H9 (cell line): ENCODE data around the gene ACSBG1. TPM values are rescaled to one million over a fixed set of nuclear protein-coding genes. Genes with fewer than 3 reads are reported as not detected.

Source experiments
- DNase-seq: peaks from one replicate; pipeline ENCODE4 v3.0.0-alpha.2; 2017
- H2AFZ ChIP-seq: one replicate; pipeline ENCODE4 v1.6.1; 2013; ENCODE audit warnings: mild to moderate bottlenecking, low read length, control low read depth, moderate library complexity
- H2AK5ac ChIP-seq: 2 replicates; pipeline ENCODE4 v1.6.1; 2013; ENCODE audit warnings: low read length, control low read depth, mixed read lengths; ENCODE audit not compliant: insufficient read length
- H2BK120ac ChIP-seq: one replicate; pipeline ENCODE4 v1.6.1; 2013; ENCODE audit warnings: low read depth, mild to moderate bottlenecking, low read length, control low read depth, inconsistent platforms; ENCODE audit not compliant: poor library complexity, severe bottlenecking
- H2BK12ac ChIP-seq: 2 replicates; pipeline ENCODE4 v1.6.1; 2013; ENCODE audit warnings: low read length, control low read depth, mixed read lengths, low read depth; ENCODE audit not compliant: insufficient read length
- H2BK15ac ChIP-seq: 2 replicates; pipeline ENCODE4 v1.6.1; 2013; ENCODE audit warnings: low read depth, low read length, control low read depth
- H2BK20ac ChIP-seq: one replicate; pipeline ENCODE4 v1.6.1; 2013; ENCODE audit warnings: low read depth, mild to moderate bottlenecking, low read length, control low read depth, inconsistent platforms; ENCODE audit not compliant: poor library complexity, severe bottlenecking
- H2BK5ac ChIP-seq: 2 replicates; pipeline ENCODE4 v1.6.1; 2013; ENCODE audit warnings: low read length, control low read depth, mixed read lengths; ENCODE audit not compliant: insufficient read length
- H3K14ac ChIP-seq: 2 replicates; pipeline ENCODE4 v1.6.1; 2013; ENCODE audit warnings: low read length, control low read depth; ENCODE audit not compliant: insufficient read depth
- H3K18ac ChIP-seq: 2 replicates; pipeline ENCODE4 v1.6.1; 2013; ENCODE audit warnings: low read depth, mild to moderate bottlenecking, mixed read lengths, low read length, control low read depth; ENCODE audit not compliant: insufficient read length
- H3K23ac ChIP-seq: 2 replicates; pipeline ENCODE4 v1.6.1; 2013; ENCODE audit warnings: low read length, control low read depth, mixed read lengths, low read depth; ENCODE audit not compliant: insufficient read length
- H3K23me2 ChIP-seq: 2 replicates; pipeline ENCODE4 v1.6.1; 2013; ENCODE audit warnings: low read depth, mild to moderate bottlenecking, mixed read lengths, low read length, control low read depth; ENCODE audit not compliant: insufficient read length, poor library complexity, severe bottlenecking
- H3K27ac ChIP-seq: 2 replicates; pipeline ENCODE4 v1.5.1; 2013; ENCODE audit warnings: low read length, control low read depth, mixed read lengths, low read depth; ENCODE audit not compliant: insufficient read length
- H3K27me3 ChIP-seq: 2 replicates; pipeline ENCODE4 v1.6.1; 2013; ENCODE audit warnings: low read length, control low read depth, inconsistent platforms; ENCODE audit not compliant: insufficient read depth
- H3K4ac ChIP-seq: 2 replicates; pipeline ENCODE4 v1.6.1; 2013; ENCODE audit warnings: low read depth, mild to moderate bottlenecking, control low read depth, inconsistent platforms, low read length, moderate library complexity
- H3K4me1 ChIP-seq: 2 replicates; pipeline ENCODE4 v1.6.1; 2013; ENCODE audit warnings: low read length, control low read depth, inconsistent platforms; ENCODE audit not compliant: insufficient read depth
- H3K4me2 ChIP-seq: 2 replicates; pipeline ENCODE4 v1.6.1; 2013; ENCODE audit warnings: low read length, control low read depth, mixed read lengths; ENCODE audit not compliant: insufficient read length, insufficient read depth
- H3K56ac ChIP-seq: 2 replicates; pipeline ENCODE4 v1.6.1; 2013; ENCODE audit warnings: low read depth, mild to moderate bottlenecking, mixed read lengths, low read length, control low read depth; ENCODE audit not compliant: insufficient read length
- H3K79me1 ChIP-seq: 2 replicates; pipeline ENCODE4 v1.6.1; 2013; ENCODE audit warnings: low read depth, mild to moderate bottlenecking, moderate library complexity, low read length, control low read depth, inconsistent platforms; ENCODE audit not compliant: insufficient read depth, poor library complexity, severe bottlenecking
- H3K79me2 ChIP-seq: 2 replicates; pipeline ENCODE4 v1.6.1; 2013; ENCODE audit warnings: low read length, control low read depth, inconsistent platforms; ENCODE audit not compliant: insufficient read depth
- H3K9ac ChIP-seq: 2 replicates; pipeline ENCODE4 v1.6.1; 2013; ENCODE audit warnings: low read length, control low read depth, mixed read lengths; ENCODE audit not compliant: insufficient read length; ENCODE audit errors: extremely low read depth
- H3K9me3 ChIP-seq: one replicate; pipeline ENCODE4 v1.6.1; 2013; ENCODE audit warnings: low read depth, low read length, inconsistent platforms; ENCODE audit not compliant: control insufficient read depth
- H3T11ph ChIP-seq: one replicate; pipeline ENCODE4 v1.6.1; 2013; ENCODE audit warnings: mild to moderate bottlenecking, low read length, control low read depth, inconsistent platforms
- H4K20me1 ChIP-seq: one replicate; pipeline ENCODE4 v1.6.1; 2013; ENCODE audit not compliant: control insufficient read depth, insufficient read length, insufficient read depth
- H4K5ac ChIP-seq: 2 replicates; pipeline ENCODE4 v1.6.1; 2013; ENCODE audit warnings: low read depth, mild to moderate bottlenecking, mixed read lengths, low read length, control low read depth; ENCODE audit not compliant: insufficient read length
- H4K8ac ChIP-seq: replicated peaks from 2 replicates; pipeline ENCODE4 v1.6.1; 2013; ENCODE audit warnings: low read length, control low read depth, mixed read lengths, low read depth; ENCODE audit not compliant: insufficient read length
- H4K91ac ChIP-seq: 2 replicates; pipeline ENCODE4 v1.6.1; 2013; ENCODE audit warnings: low read depth, mild to moderate bottlenecking, moderate library complexity, mixed read lengths, low read length, control low read depth; ENCODE audit not compliant: insufficient read length
- H3K27ac Mint-ChIP-seq, 3 experiments: 2 replicates in 2 of 3; 3 replicates in 1 of 3; pipeline ENCODE4 v1.8.0; 2020 to 2021; ENCODE audit warnings: mixed read lengths in 3 of 3, mild to moderate bottlenecking in 1 of 3, moderate library complexity in 1 of 3
- H3K27me3 Mint-ChIP-seq: 2 replicates; pipeline ENCODE4 v1.8.0; 2021; ENCODE audit warnings: low read depth, mild to moderate bottlenecking, moderate library complexity, mixed read lengths
- H3K36me3 Mint-ChIP-seq, 3 experiments: 2 replicates in 2 of 3; 3 replicates in 1 of 3; pipeline ENCODE4 v1.8.0; 2020 to 2021; ENCODE audit warnings: low read depth in 3 of 3, mixed read lengths in 3 of 3; ENCODE audit not compliant: insufficient read depth in 1 of 3
- H3K4me1 Mint-ChIP-seq, 2 experiments: 2 replicates each; pipeline ENCODE4 v1.8.0; 2020; ENCODE audit warnings: mixed read lengths in 2 of 2
- H3K4me3 Mint-ChIP-seq, 2 experiments: 2 replicates in 1 of 2; 3 replicates in 1 of 2; pipeline ENCODE4 v1.8.0; 2020 to 2021; ENCODE audit warnings: mild to moderate bottlenecking in 2 of 2, mixed read lengths in 2 of 2, moderate library complexity in 1 of 2
- H3K9me3 Mint-ChIP-seq, 2 experiments: 2 replicates in 1 of 2; 3 replicates in 1 of 2; pipeline ENCODE4 v1.8.0; 2020; ENCODE audit warnings: mild to moderate bottlenecking in 2 of 2, mixed read lengths in 2 of 2, moderate library complexity in 1 of 2
- WGBS: extraction: QIAGEN DNeasy Blood & Tissue Kit; methylation state at CpG from one replicate; pipeline ENCODE4 v1.1.7; 2013; ENCODE audit warnings: missing lambda C conversion rate, low lambda C conversion rate, mixed read lengths; ENCODE audit not compliant: insufficient read length; ENCODE audit errors: extremely low coverage; 5-methylcytosine and 5-hydroxymethylcytosine counted together
- total RNA-seq: library from RNA; stranded (reverse); gene quantifications from 2 replicates; pipeline ENCODE4 v1.2.1, GENCODE V29; 2021
- TF ChIP-seq, protein P1 (sequence below): fragments of 200-600 bp; sonication (generic); conservative IDR thresholded peaks from 3 replicates; pipeline ENCODE4 v1.8.0; 2021; ENCODE audit warnings: antibody characterized with exemption, mild to moderate bottlenecking

Gene ACSBG1
- total RNA-seq, 1 experiment from 2014 or later, result 2.2 TPM

DNA sequence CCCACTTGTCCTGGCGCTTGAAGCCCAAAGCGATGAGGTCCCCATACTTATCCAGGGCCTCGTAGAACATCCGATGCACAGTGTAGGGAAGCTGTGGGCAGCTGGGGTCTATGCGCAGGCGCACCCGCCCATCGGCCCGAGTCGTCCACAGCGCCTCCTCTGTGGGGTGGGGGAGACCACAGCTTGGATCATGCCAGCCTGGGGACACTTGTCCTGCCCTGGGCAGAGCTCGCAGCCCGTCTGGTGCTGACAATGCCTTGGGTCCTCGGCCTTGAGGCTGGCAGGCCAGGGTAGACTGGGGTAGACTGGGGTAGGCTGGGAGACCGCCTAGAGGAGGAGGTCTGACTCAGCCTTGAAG lies 39.8 kb downstream of the ACSBG1 start:
- Histone ChIP-seq H2BK12ac (no peak overlapping the region), H4K5ac (no peak overlapping the region), H2BK20ac (no peak overlapping the region), H3T11ph (no peak overlapping the region), H3K79me1 (no peaks in the 10 kb centered on the region), H3K27me3 (no peaks in the 10 kb centered on the region), H3K23ac (no peak overlapping the region), H3K14ac (no peak overlapping the region; the same call in 1 of the 2 replicates), H3K56ac (no peak overlapping the region), H4K8ac (no peak overlapping the region), H3K4me2 (no peak overlapping the region), H4K20me1 (no peaks in the 10 kb centered on the region), H3K23me2 (no peaks in the 10 kb centered on the region), H3K4me1 (no peaks in the 10 kb centered on the region), H2BK5ac (no peak overlapping the region), H3K79me2 (no peaks in the 10 kb centered on the region), H3K9me3 (no peaks in the 10 kb centered on the region), H2BK15ac (no peak overlapping the region), H2BK120ac (no peak overlapping the region), H2AFZ (no peak overlapping the region), H2AK5ac (no peak overlapping the region), H3K4ac (no peak overlapping the region), H3K27ac (no peak overlapping the region), H4K91ac (no peak overlapping the region), H3K9ac (no peak overlapping the region), H3K18ac (no peak overlapping the region)
- Mint-ChIP-seq H3K4me3 (no peak overlapping the region), H3K4me1 (peaks cover 0 to 2% of the 10 kb centered on the region in 2 experiments; a peak in 2 of 4 replicates), H3K36me3 (peaks cover 0 to 2% (median 0%) of the 10 kb centered on the region in 3 experiments; a peak in 1 of 7 replicates), H3K27ac (no peak overlapping the region), H3K9me3 (peaks cover 0 to 5% of the 10 kb centered on the region in 2 experiments; a peak in 2 of 5 replicates), H3K27me3 (no peaks in the 10 kb centered on the region)
- no peak for DNase-seq
- TF ChIP-seq, protein P1, sequence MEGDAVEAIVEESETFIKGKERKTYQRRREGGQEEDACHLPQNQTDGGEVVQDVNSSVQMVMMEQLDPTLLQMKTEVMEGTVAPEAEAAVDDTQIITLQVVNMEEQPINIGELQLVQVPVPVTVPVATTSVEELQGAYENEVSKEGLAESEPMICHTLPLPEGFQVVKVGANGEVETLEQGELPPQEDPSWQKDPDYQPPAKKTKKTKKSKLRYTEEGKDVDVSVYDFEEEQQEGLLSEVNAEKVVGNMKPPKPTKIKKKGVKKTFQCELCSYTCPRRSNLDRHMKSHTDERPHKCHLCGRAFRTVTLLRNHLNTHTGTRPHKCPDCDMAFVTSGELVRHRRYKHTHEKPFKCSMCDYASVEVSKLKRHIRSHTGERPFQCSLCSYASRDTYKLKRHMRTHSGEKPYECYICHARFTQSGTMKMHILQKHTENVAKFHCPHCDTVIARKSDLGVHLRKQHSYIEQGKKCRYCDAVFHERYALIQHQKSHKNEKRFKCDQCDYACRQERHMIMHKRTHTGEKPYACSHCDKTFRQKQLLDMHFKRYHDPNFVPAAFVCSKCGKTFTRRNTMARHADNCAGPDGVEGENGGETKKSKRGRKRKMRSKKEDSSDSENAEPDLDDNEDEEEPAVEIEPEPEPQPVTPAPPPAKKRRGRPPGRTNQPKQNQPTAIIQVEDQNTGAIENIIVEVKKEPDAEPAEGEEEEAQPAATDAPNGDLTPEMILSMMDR, result no peak
- WGBS, result no CpG with 5 or more reads among the region's 15 CpGs
